Keratinocyte (primary cell): ENCODE data around the gene WDFY2. TPM values are rescaled to one million over a fixed set of nuclear protein-coding genes. Genes with fewer than 3 reads are reported as not detected.
"Not testable (repeated sequence)": the region's sequence is repeated elsewhere in the genome, so short reads cannot be mapped to it uniquely, and the experiment has no call there.

Source experiments
- DNase-seq: peaks from one replicate; pipeline ENCODE4 v3.0.0-alpha.2; 2011; ENCODE audit warnings: low read depth, missing footprints, low spot score
- FAIRE-seq: peaks from 2 replicates; lab custom pipeline; 2011; peaks lifted over from hg19 to GRCh38; lab: Jason Lieb, UNC
- H2AFZ ChIP-seq: 2 replicates; pipeline ENCODE4 v1.6.0; 2012; ENCODE audit warnings: low read length, control low read depth, inconsistent platforms; ENCODE audit not compliant: control insufficient read depth
- H3K27ac ChIP-seq: 2 replicates; pipeline ENCODE4 v1.5.1; 2011; ENCODE audit warnings: low read length; ENCODE audit not compliant: control insufficient read depth, insufficient read depth
- H3K27me3 ChIP-seq: 3 replicates; pipeline ENCODE4 v1.6.0; 2011; ENCODE audit warnings: low read length; ENCODE audit not compliant: control insufficient read depth, insufficient read depth; ENCODE audit errors: extremely low read depth
- H3K36me3 ChIP-seq, 2 experiments: 2 replicates in 1 of 2; 3 replicates in 1 of 2; pipeline ENCODE4 v1.5.1; 2011; ENCODE audit warnings: low read length in 2 of 2, mild to moderate bottlenecking in 1 of 2; ENCODE audit not compliant: control insufficient read depth in 2 of 2, insufficient read depth in 2 of 2; ENCODE audit errors: extremely low read depth in 1 of 2
- H3K4me1 ChIP-seq: 3 replicates; pipeline ENCODE4 v1.5.1; 2011; ENCODE audit warnings: low read length; ENCODE audit not compliant: control insufficient read depth, insufficient read depth; ENCODE audit errors: extremely low read depth
- H3K4me2 ChIP-seq: 3 replicates; pipeline ENCODE4 v1.6.0; 2011; ENCODE audit warnings: low read depth, low read length; ENCODE audit not compliant: control insufficient read depth, insufficient read depth; ENCODE audit errors: extremely low read depth
- H3K4me3 ChIP-seq, 3 experiments: fragments of 200-600 bp in 1 of 3; sonication (generic) in 1 of 3; 2 replicates in 2 of 3; 3 replicates in 1 of 3; pipeline ENCODE4 v1.5.1; 2011 to 2016; ENCODE audit warnings: low read length in 3 of 3, mild to moderate bottlenecking in 3 of 3, control low read depth in 2 of 3, inconsistent platforms in 1 of 3, low read depth in 1 of 3, mixed read lengths in 1 of 3, mixed run types in 1 of 3, moderate library complexity in 1 of 3; ENCODE audit not compliant: control insufficient read depth in 2 of 3, insufficient read depth in 2 of 3; ENCODE audit errors: extremely low read depth in 1 of 3
- H3K79me2 ChIP-seq: 2 replicates; pipeline ENCODE4 v1.6.0; 2012; ENCODE audit warnings: low read length; ENCODE audit not compliant: control insufficient read depth, insufficient read depth
- H3K9ac ChIP-seq: 3 replicates; pipeline ENCODE4 v1.6.0; 2011; ENCODE audit warnings: low read length; ENCODE audit not compliant: control insufficient read depth, insufficient read depth; ENCODE audit errors: extremely low read depth
- H3K9me1 ChIP-seq: 3 replicates; pipeline ENCODE4 v1.6.0; 2011; ENCODE audit warnings: low read length; ENCODE audit not compliant: control insufficient read depth, insufficient read depth; ENCODE audit errors: extremely low read depth
- H3K9me3 ChIP-seq: 2 replicates; pipeline ENCODE4 v1.5.1; 2012; ENCODE audit warnings: low read depth, low read length; ENCODE audit not compliant: control insufficient read depth
- H4K20me1 ChIP-seq: 3 replicates; pipeline ENCODE4 v1.6.0; 2011; ENCODE audit warnings: low read length; ENCODE audit not compliant: control insufficient read depth, insufficient read depth; ENCODE audit errors: extremely low read depth
- CTCF ChIP-seq, 3 experiments: IDR thresholded peaks in 1 of 3; conservative IDR thresholded peaks in 1 of 3; optimal IDR thresholded peaks in 1 of 3; 2 replicates in 2 of 3; 3 replicates in 1 of 3; pipeline versions ENCODE3 to v1.5.1; 2011; ENCODE audit warnings: low read length in 3 of 3, mild to moderate bottlenecking in 3 of 3, moderate library complexity in 2 of 3, control low read depth in 1 of 3, inconsistent platforms in 1 of 3; ENCODE audit not compliant: insufficient read depth in 2 of 3; ENCODE audit errors: extremely low read depth in 1 of 3
- EZH2 ChIP-seq: IDR thresholded peaks from one replicate; pipeline ENCODE4 v1.6.1; 2012; ENCODE audit warnings: inconsistent platforms, mild to moderate bottlenecking, low read length, moderate library complexity
- dilution Hi-C: fragments of 300-500 bp; cut with MboI; formaldehyde crosslinking; loops from one replicate; pipeline ENCODE4 v1.7.0; 2020; ENCODE audit warnings: low sequenced_read_pairs; ENCODE audit not compliant: extremely low pct_ligation_motif_present
- polyA plus RNA-seq, 5 experiments: library from polyadenylated mRNA; depleted of rRNA in 3 of 5; stranded (reverse) in 3 of 5; stranded (forward) in 1 of 5; unstranded in 1 of 5; fragments of >200 nt; gene quantifications; 1 replicate in 1 of 5; 2 replicates in 3 of 5; 3 replicates in 1 of 5; pipeline versions ENCODE4 v1.2.1 to v1.2.3, GENCODE V29; 2011 to 2012; ENCODE audit warnings: missing spikeins in 2 of 5, low read depth in 1 of 5, low replicate concordance in 1 of 5

WDFY2 gene
- polyA plus RNA-seq, 1 donor (not counting 4 experiments of a cell fraction or from before 2014, with no cell fraction given), result 18.6 TPM

GRCh38 chr13:51639171-51639570 is 54.9 kb downstream of the WDFY2 start:
- peaks cover 53% of the 10 kb centered on the region for H3K4me1 ChIP-seq
- H3K4me2 ChIP-seq, result no peak overlapping the region

GRCh38 chr13:51640696-51641095 is 56.4 kb downstream of the WDFY2 start:
- Histone ChIP-seq H3K79me2 (peaks cover 58% of the 10 kb centered on the region), H3K4me2 (peak overlapping the region; percentile 12), H3K4me1 (peaks cover 68% of the 10 kb centered on the region), H3K27ac (peak overlapping the region; percentile 4)
- dilution Hi-C loops, H3K36me3 ChIP-seq, H3K9me3 ChIP-seq, FAIRE-seq, H4K20me1 ChIP-seq, DNase-seq, H3K27me3 ChIP-seq, H3K4me3 ChIP-seq, H2AFZ ChIP-seq, H3K9me1 ChIP-seq, H3K9ac ChIP-seq: not testable (repeated sequence)

More at GRCh38 chr13:51639171-51639570, 54.9 kb downstream of the WDFY2 start:
- Histone ChIP-seq H3K27me3 (no peaks in the 10 kb centered on the region), H3K9ac (no peak overlapping the region), H3K79me2 (peaks cover 56% of the 10 kb centered on the region), H2AFZ (no peak overlapping the region), H3K9me3 (no peaks in the 10 kb centered on the region), H3K36me3 (peaks cover 0 to 12% of the 10 kb centered on the region in 2 experiments), H3K27ac (peak overlapping the region; percentile 15), H3K4me3 (no peak overlapping the region), H4K20me1 (no peaks in the 10 kb centered on the region), H3K9me1 (peaks cover 3% of the 10 kb centered on the region)
- no peak for FAIRE-seq
- no peak for TF ChIP-seq CTCF (optimal IDR thresholded peaks at IDR 0.05 in 1 of 3, IDR thresholded peaks at IDR 0.05 in 1 of 3, conservative IDR thresholded peaks at IDR 0.05 in 1 of 3; ENCODE audit: extremely low read depth in 1 of 3, insufficient read depth in 2 of 3, low read length in 3 of 3)
- no peak for TF ChIP-seq EZH2
- dilution Hi-C loops, result no loop called here
- DNase-seq, result no peak
